HUES6 (cell line): ENCODE data around the gene FBXO17.

Source experiments
- H3K27ac ChIP-seq: 2 replicates; pipeline ENCODE4 v1.7.0; 2013; ENCODE audit warnings: low read depth, mild to moderate bottlenecking, low read length, inconsistent platforms
- H3K27me3 ChIP-seq: 2 replicates; pipeline ENCODE4 v1.6.1; 2013; ENCODE audit warnings: low read length; ENCODE audit not compliant: control insufficient read depth, insufficient read depth
- H3K36me3 ChIP-seq: 2 replicates; pipeline ENCODE4 v1.6.1; 2013; ENCODE audit warnings: low read length; ENCODE audit not compliant: control insufficient read depth, insufficient read depth
- H3K4me1 ChIP-seq: 2 replicates; pipeline ENCODE4 v1.6.1; 2013; ENCODE audit warnings: low read length; ENCODE audit not compliant: control insufficient read depth, insufficient read depth
- H3K4me3 ChIP-seq: 2 replicates; pipeline ENCODE4 v1.5.1; 2013; ENCODE audit warnings: low read depth, low read length
- H3K9ac ChIP-seq: one replicate; pipeline ENCODE4 v1.6.1; 2013; ENCODE audit warnings: mild to moderate bottlenecking, low read length
- H3K9me3 ChIP-seq: 2 replicates; pipeline ENCODE4 v1.6.1; 2013; ENCODE audit warnings: low read depth, low read length; ENCODE audit not compliant: control insufficient read depth, insufficient read depth

The FBXO17 gene

GRCh38 chr19:38912600-38913514, 62.7 kb downstream of the FBXO17 start:
- H3K9ac ChIP-seq: no peak overlapping the region
- H3K9me3 ChIP-seq: no peaks in the 10 kb centered on the region
- no peak overlapping the region for H3K27ac ChIP-seq
- H3K4me1 ChIP-seq: no peaks in the 10 kb centered on the region
- no peak overlapping the region for H3K4me3 ChIP-seq
- H3K27me3 ChIP-seq: peaks cover 8% of the 10 kb centered on the region
- peaks cover 14% of the 10 kb centered on the region for H3K36me3 ChIP-seq

GRCh38 chr19:38911388-38912001, 64.0 kb downstream of the FBXO17 start:
- H3K36me3 ChIP-seq: peaks cover 27% of the 10 kb centered on the region

GRCh38 chr19:38910488-38910887, 65.1 kb downstream of the FBXO17 start:
- Histone ChIP-seq H3K27me3 (peaks cover 8% of the 10 kb centered on the region), H3K9me3 (no peaks in the 10 kb centered on the region), H3K36me3 (peaks cover 26% of the 10 kb centered on the region), H3K9ac (no peak overlapping the region), H3K4me3 (no peak overlapping the region), H3K27ac (no peak overlapping the region), H3K4me1 (no peaks in the 10 kb centered on the region)

More at GRCh38 chr19:38911388-38912001, 64.0 kb downstream of the FBXO17 start:
- Histone ChIP-seq H3K4me3 (peak overlapping the region; percentile 18; the same call in 1 of the 2 replicates), H3K9me3 (no peaks in the 10 kb centered on the region), H3K4me1 (no peaks in the 10 kb centered on the region), H3K27me3 (peaks cover 8% of the 10 kb centered on the region), H3K9ac (no peak overlapping the region), H3K27ac (no peak overlapping the region)

GRCh38 chr19:38908911-38909310, 66.6 kb downstream of the FBXO17 start:
- H3K4me3 ChIP-seq: no peak overlapping the region
- no peak overlapping the region for H3K27ac ChIP-seq
- H3K4me1 ChIP-seq: no peaks in the 10 kb centered on the region
- no peaks in the 10 kb centered on the region for H3K9me3 ChIP-seq
- H3K27me3 ChIP-seq: peaks cover 8% of the 10 kb centered on the region
- peaks cover 36% of the 10 kb centered on the region for H3K36me3 ChIP-seq
- no peak overlapping the region for H3K9ac ChIP-seq

GRCh38 chr19:38907670-38908069, 67.9 kb downstream of the FBXO17 start:
- Histone ChIP-seq H3K4me3 (no peak overlapping the region), H3K4me1 (no peaks in the 10 kb centered on the region), H3K27ac (no peak overlapping the region), H3K36me3 (peaks cover 36% of the 10 kb centered on the region), H3K9me3 (no peaks in the 10 kb centered on the region), H3K9ac (no peak overlapping the region), H3K27me3 (peaks cover 5% of the 10 kb centered on the region)

- no peak overlapping the region for H3K4me3 ChIP-seq
- H3K9ac ChIP-seq: no peak overlapping the region
- peaks cover 36% of the 10 kb centered on the region for H3K36me3 ChIP-seq
- no peaks in the 10 kb centered on the region for H3K9me3 ChIP-seq
- H3K4me1 ChIP-seq: no peaks in the 10 kb centered on the region
- H3K27me3 ChIP-seq: peaks cover under 1% of the 10 kb centered on the region
- H3K27ac ChIP-seq: no peak overlapping the region
Observed at GRCh38 chr19:38907227-38907626, 68.3 kb downstream of the FBXO17 start.

- Histone ChIP-seq H3K36me3 (peaks cover 36% of the 10 kb centered on the region), H3K4me1 (no peaks in the 10 kb centered on the region), H3K9ac (no peak overlapping the region), H3K27me3 (no peaks in the 10 kb centered on the region), H3K27ac (no peak overlapping the region), H3K9me3 (no peaks in the 10 kb centered on the region), H3K4me3 (no peak overlapping the region)
Observed at GRCh38 chr19:38905620-38906019, 69.9 kb downstream of the FBXO17 start.

GRCh38 chr19:38904581-38905539, 70.7 kb downstream of the FBXO17 start:
- Histone ChIP-seq H3K9me3 (no peaks in the 10 kb centered on the region), H3K27me3 (no peaks in the 10 kb centered on the region), H3K4me3 (no peak overlapping the region), H3K9ac (no peak overlapping the region), H3K36me3 (peaks cover 36% of the 10 kb centered on the region), H3K27ac (no peak overlapping the region), H3K4me1 (no peaks in the 10 kb centered on the region)

GRCh38 chr19:38901683-38902082, 73.9 kb downstream of the FBXO17 start:
- H3K36me3 ChIP-seq: peaks cover 19% of the 10 kb centered on the region
- H3K9me3 ChIP-seq: no peaks in the 10 kb centered on the region
- H3K27ac ChIP-seq: no peak overlapping the region
- H3K4me1 ChIP-seq: peaks cover 4% of the 10 kb centered on the region; the same call in 1 of the 2 replicates
- no peak overlapping the region for H3K9ac ChIP-seq
- peaks cover 14% of the 10 kb centered on the region for H3K27me3 ChIP-seq
- H3K4me3 ChIP-seq: no peak overlapping the region

GRCh38 chr19:38900743-38901190, 74.8 kb downstream of the FBXO17 start:
- H3K36me3 ChIP-seq: peaks cover 15% of the 10 kb centered on the region
- H3K4me1 ChIP-seq: peaks cover 4% of the 10 kb centered on the region; the same call in 1 of the 2 replicates
- no peaks in the 10 kb centered on the region for H3K9me3 ChIP-seq
- H3K9ac ChIP-seq: no peak overlapping the region
- peak overlapping the region; percentile 68 for H3K4me3 ChIP-seq
- no peak overlapping the region; the same call in 1 of the 2 replicates for H3K27ac ChIP-seq
- H3K27me3 ChIP-seq: peaks cover 14% of the 10 kb centered on the region
